GM18517 (cell line): ENCODE data around the gene CUX1.
"Not testable (repeated sequence)": the region's sequence is repeated elsewhere in the genome, so short reads cannot be mapped to it uniquely, and the experiment has no call there.

Experiments
- ATAC-seq: cut with Tn5 transposase; IDR thresholded peaks from one replicate; pipeline ENCODE4 v1.9.1; 2021; ENCODE audit warnings: mild to moderate bottlenecking, moderate library complexity; ENCODE audit not compliant: unreplicated experiment

CUX1 gene

GRCh38 chr7:101823596-101823995 lies 6.2 kb downstream of the CUX1 start:
- no peak for ATAC-seq

DNA sequence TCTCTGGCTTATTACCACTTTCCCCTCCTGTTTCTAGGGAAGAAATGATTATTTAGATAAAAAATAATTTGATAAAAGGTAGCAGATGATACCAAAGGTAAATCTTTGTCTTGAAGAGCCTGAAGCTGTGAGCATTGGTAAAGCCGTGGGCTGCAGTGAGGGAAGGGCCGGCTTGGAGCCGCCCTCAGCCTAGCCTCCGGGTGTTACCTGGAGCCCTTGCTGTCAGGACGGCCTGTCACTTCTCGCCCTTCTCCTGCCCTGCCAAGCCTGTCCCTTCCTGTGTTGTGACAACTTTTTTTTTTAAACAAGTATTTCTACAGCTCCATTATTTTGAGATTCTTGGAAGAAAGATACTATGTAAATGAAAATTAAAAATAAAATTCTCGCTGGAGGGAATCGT lies 7.0 kb downstream of the CUX1 start:
- no peak for ATAC-seq

DNA sequence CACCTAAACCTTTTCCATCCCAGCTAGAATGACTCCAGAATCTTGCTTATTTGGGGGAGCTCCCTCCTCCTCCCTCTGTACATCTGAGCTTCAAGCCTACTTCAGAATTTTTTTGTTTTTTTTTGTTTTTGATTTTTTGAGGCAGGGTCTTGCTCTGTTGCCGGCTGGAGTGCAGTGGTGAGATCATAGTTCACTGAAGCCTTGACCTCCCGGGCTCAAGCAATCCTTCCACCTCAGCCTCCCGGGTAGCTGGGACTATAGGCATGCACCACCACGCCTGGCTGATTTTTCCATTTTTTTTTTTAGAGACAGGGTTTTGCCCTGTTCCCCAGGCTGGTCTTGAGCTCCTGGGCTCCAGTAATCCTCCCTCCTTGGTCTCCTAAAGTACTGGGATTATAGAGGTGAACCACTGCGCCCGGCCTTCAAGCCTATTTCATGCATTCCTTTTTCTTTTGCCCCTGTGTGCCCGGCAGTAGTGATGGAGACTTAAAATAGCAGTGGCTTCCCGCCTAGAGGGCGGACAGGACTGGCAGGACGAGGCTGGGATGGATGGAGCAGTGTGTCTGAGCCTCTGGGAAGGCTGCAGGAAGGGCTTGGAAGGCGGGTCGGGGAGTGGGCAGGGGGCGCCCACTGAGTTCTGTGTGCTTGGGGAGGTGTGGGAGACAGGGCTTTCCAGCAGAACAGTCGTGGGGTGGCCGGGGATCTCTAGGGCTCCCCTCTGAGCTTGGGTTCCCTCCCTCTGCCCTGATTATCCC lies 8.8 kb downstream of the CUX1 start:
- ATAC-seq, result no peak

DNA sequence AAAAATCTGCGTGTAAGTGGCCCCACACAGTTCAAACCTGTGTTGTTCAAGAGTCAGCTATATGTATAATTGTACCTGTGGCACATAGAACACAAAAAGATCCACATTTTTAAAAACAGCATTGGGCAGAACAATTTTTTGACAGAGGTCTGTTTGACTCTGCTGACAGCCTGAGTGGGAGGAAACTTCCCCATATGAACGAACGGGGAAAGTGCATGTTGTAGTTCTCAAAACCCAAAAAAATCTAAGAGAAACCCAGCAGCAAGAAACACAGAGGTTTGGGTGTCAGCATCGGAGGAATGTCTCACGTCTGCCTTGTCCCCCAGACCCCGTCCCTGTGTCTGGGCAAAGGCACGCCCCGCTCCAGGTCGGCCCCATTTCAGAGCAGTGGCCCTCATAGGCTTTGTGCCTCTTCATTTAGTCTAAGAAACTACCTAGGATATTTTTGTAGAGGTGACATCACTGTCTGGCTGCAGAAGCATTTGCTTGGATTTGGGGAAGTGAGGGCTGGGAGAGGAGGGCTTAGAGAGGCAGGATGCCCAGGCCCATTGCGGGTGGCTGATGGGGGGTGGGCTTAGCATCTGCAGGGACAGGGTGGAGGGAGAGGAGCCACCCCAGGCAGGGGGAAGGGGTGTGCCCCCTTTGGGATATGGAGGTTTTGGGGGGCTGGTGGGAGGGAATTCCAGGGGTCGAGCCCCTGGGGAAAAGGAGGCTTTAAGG lies 11.0 kb downstream of the CUX1 start:
- ATAC-seq, result no peak

DNA sequence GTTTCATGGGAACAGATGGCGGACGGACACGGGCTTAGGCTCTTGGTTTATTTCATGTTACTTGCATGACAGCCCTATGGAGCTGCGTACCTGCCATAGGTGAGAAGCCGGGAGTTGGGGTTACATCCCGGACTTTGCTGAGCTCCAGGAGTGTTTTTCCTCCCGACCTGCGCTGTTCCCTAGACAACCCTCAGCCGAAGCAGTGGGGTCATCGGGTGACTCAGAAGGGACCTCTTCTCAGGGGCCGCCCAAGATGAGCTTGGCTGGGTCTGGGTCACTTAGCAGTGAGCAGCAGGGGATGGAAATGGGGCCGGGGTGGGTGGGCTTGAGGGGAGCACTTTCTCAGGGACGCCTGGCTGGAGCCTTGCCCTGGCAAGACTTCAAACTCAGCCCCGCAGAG lies 11.9 kb downstream of the CUX1 start:
- ATAC-seq, result no peak

GRCh38 chr7:101829821-101830220 lies 12.4 kb downstream of the CUX1 start:
- no peak for ATAC-seq

- ATAC-seq, result not testable (repeated sequence)
These were observed 14.0 kb downstream of the CUX1 start for GRCh38 chr7:101831396-101831795.

GRCh38 chr7:101832205-101832631 lies 14.8 kb downstream of the CUX1 start:
- ATAC-seq, result no peak

DNA sequence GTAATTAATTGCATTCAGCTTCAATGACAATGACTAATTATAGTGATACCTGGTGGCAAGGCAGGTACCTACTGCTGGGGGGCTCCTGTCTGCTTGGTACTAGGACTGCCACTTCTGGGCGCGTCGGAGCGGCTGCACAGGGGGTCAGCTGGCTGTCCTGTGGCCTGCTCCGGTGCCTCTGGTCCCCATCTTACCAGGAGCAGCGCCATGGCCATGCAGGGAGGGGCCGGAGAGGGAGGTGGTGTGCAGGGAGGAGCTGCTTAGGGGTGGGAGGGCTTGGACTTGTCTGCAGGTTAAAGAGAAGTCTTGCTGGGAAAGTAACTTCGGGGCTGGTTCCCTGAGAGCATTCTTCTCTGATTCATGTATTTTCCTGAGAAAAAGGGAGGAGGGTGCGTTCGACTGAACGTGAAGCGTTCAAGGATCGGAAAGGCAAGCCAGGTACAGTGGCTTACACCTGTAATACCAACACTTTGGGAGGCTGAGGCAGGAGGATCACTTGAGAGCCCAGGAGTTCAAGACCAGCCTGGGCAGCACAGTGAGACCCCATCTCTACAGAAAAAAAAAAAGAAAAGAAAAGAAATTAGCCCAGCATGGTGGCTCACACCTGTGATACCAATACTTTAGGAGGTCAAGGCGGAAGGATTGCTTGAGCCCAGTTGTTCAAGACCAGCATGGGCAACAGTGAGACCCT lies 15.4 kb downstream of the CUX1 start:
- no peak for ATAC-seq

DNA sequence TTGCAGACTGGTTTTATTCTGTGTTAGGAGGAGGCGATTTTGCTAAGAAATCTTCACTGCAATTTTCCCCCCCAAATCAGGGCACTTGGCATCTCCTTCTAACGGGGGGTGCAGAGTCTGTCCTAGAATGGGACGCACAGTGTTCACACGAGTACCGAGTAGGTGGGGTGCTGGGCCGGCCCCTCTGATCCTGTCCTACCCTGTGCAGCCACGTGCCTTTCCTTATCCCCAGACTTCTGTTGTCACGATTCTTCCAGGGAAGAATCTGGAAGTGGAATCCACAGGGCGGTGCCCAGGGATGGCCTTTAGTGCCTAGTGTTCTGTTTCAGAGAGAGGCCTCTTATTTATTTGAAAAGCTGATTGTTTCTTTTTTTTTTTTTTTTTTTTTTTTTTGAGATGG lies 16.4 kb downstream of the CUX1 start:
- no peak for ATAC-seq

GRCh38 chr7:101835136-101835535 lies 17.7 kb downstream of the CUX1 start:
- no peak for ATAC-seq

DNA sequence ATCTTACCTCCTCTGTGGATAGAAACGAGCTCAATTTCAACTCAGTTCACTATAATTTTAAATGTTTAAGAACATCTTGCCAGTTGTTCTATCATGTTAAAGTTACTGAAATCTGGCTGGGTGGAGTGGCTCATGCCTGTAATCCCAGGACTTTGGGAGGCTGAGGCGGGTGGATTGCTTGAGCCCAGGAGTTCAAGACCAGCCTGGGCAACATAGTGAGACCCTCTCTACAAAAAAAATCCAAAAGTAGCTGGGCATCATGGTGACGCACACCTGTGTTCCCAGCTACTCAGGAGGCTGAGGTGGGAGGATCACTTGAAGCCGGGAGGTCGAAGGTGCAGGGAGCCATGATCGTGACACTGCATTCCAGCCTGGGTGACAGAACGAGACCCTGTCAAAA lies 20.0 kb downstream of the CUX1 start:
- not testable (repeated sequence) for ATAC-seq

- ATAC-seq, result no peak
These were observed 21.5 kb downstream of the CUX1 start for GRCh38 chr7:101838837-101839483.

DNA sequence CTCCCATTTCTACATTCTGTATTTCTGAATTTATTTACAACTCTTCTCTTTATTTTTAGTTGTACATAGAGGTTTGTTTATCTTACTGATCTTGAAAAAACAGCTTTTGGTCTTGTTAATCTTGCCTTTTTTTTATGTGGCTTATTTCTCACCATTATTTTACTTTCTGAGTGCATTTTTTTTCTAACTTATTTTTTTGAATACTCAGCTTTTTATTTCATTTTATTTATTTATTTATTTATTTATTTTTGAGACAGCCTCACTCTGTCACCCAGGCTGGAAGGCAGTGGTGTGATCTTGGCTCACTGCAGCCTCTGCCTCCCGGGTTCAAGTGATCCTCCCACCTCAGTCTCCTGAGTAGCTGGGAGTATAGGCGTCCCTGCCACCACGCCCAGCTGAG lies 23.9 kb downstream of the CUX1 start:
- ATAC-seq, result no peak

GRCh38 chr7:101843293-101844271 lies 26.2 kb downstream of the CUX1 start:
- no peak for ATAC-seq

DNA sequence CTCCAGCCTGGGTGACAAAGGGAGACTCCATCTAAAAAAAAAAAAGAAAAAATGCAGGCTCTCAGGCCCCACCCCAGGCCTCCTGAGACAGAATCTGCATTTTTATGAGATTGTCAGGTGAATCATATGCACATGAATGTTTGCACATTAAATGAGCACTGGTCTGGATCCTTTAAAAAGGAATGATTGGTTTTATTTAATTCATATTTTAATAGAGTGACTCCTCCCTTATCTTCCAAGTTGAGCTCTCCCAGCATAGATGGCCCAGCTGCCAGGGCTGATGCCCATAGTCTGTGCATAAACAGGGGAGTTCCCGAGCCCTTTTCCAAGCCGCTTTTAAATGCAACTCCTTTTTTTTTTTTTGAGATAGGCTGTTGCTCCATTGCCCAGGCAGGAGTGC lies 28.5 kb downstream of the CUX1 start:
- no peak for ATAC-seq

DNA sequence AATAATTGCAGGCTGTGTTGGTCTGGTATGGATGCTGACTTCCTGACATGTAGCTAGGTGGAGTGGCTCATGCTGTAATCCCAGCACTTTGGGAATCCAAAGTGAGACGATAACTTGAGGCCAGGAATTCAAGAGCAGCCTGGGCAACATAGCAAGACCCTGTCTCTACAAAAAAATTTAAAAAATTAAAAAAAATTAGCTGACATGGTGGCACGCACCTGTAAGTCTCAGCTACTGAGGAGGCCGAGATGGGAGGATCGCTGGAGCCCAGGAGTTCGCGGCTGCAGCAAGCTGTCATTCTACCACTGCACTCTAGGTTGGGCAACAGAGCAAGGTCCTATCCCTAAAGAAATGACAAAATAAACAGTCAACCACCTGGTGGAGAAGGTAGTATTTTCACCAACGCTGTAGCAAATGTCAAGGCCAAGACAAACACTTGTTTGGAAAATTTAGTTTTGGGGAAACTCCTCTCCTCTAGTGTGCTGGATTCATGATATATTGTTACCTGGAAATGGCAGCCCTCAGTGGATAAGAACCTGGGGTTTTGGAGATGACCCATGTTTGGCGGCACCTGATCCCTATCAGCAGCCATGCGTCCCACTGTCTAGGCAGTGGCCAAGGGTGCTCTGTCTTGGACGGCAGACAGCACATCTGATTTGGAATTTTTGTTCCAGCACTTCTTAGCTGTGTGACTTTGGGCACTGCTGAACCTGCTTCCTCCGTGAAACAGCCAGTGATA lies 29.5 kb downstream of the CUX1 start:
- no peak for ATAC-seq

DNA sequence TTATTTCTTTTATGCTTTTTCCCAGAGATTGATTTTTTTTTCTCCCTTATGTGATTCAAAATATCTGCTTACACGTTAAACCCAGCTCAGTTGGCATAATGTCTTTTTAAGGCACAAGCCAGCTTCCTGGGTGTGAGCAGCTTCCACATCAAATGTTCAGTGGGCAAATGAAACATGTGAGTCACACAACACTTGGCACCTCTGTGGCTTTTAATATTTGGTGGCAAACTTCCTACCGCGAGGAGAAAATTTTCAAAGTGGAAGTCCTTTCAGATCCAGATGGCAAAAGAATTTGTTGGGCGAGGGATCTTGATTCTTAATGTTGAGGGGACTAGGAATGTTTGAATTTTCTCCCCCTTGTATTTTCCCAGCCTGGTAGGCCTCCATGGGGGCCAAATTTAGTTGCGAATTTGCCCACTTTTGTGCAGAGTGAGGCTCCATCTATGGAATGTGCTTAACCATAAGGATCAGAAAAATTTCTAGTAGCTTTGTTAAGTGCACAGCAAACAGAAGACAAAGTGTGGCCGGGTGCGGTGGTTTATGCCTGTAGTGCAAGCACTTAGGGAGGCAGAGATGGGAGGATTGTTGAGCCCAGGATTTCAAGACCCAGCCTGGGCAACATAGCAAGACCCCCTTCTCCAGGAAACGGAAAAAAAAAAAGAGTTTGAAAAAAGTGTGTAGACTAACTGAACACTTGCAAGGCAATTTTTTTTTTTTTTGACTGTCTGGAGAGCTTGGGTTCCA lies 31.0 kb downstream of the CUX1 start:
- ATAC-seq, result no peak

DNA sequence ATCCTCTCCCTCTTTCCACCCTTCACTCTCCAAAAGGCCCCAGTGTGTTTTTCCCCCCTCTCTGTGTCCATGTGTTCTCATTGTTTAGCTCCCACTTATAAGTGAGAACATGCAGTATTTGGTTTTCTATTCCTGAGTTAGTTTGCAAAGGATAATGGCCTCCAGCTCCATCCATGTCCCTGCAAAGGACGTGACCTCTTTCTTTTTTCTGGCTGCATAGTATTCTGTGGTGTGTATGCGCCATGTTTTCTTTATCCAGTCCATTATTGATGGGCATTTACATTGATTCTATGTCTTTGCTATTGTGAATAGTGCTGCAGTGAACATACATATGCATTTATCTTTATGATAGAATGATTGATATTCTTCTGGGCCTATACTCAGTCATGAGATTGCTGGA lies 31.9 kb downstream of the CUX1 start:
- ATAC-seq, result not testable (repeated sequence)
